Measurements from ENCODE around the gene TMEM179B. TPM values are rescaled to one million over a fixed set of nuclear protein-coding genes. Genes with fewer than 3 reads are reported as not detected.
"Not testable (repeated sequence)": the region's sequence is repeated elsewhere in the genome, so short reads cannot be mapped to it uniquely, and the experiment has no call there.

Gene TMEM179B
- 60.9 TPM for polyA plus RNA-seq (2012; ENCODE audit: insufficient read depth, insufficient read length)

GRCh38 chr11:62787005-62787759 lies at the start of gene TMEM179B:
Gene TMEM179B, plus strand, starts transcription at chr11:62787402. Its CDS starts 30 bp downstream, at chr11:62787432.
- DNase-seq (ENCODE audit: low read depth, low spot score), result peak; percentile 97
- H3K4me3 ChIP-seq (ENCODE audit: low read length), result peak within 1 kb of the TSS; percentile 97

DNA sequence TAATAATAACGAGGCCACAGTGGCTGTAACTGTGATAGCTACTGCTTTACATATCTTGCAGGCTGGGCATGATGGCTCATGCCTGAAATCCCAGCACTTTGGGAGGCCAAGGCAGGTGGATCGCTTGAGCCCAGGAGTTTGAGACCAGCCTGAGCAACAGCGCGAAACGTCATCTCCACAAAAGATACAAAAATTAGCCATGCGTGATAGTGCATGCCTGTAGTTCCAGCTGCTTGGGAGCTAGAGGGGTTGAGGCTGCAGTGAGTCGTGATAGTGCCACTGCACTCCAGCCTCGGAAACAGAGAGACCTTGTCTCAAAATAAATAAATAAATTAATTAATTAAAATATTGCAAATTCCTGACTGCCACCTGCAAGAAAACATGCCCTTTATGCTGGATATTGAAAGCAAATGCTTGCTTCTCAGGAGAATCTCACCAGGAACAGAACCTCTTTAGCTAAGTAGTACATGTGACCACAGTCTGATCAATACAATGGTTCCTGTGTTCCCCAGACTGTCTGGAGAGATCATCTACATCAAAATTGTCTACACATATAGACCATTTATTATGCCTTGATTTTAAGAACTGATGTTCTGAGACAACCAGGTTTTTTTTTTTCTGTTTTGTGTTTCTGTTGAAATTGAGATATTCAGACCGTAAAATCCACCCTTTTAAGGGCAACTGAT lies 39.6 kb upstream of the TMEM179B start:
- no peak overlapping the region for H3K4me3 ChIP-seq (ENCODE audit: low read length)
- DNase-seq (ENCODE audit: low read depth, low spot score), result no peak

DNA sequence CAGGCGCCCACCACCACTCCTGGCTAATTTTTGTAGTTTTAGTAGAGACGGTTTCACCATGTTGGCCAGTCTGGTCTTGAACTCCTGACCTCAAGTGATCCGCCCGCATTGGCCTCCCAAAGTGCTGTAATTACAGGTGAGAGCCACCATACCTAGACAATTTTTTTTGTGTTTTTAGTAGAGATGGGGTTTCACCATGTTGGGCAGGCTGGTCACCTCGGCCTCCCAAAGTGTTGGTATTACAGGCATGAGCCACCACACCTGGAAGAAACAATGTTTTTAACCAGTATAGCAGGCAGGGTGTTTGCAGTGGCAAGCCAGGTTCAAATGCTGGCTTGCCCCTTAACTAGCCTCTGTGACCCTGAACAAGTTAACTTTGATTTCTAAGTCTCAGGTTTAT lies 37.3 kb upstream of the TMEM179B start:
- not testable (repeated sequence) for H3K4me3 ChIP-seq (ENCODE audit: low read length)

DNA sequence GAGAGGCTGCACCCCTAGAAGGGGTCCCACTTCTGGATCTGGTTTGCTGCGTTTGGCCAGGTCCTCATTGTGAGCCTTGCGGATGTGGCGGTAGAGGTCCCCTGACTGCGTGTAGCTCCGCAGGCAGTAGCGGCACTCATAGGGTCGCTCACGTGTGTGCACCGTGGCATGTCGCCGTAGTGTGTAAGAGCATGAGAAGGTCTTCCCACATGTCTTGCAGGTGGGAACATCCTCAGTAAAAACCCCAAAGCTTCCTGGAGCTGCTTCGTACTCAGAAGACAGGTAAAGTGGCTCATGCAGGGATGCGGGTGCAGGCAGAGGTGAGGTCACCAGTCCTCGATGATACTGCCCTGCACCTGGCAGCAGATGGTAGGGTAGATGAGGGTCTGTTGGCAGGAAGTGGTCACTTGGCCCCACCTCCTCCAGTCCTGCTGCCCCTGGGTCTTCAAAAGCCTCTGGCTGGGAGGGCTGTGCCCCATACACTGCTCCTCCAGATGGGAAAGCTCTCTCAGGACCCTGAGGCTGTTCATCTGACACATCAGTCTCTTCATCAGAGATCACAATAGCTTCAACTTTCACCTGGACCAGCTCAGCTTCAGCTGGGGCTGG lies 34.9 kb upstream of the TMEM179B start:
- H3K4me3 ChIP-seq (ENCODE audit: low read length), result no peak overlapping the region
- no peak for DNase-seq (ENCODE audit: low read depth, low spot score)

More for the DNA sequence above, 37.3 kb upstream of the TMEM179B start:
- DNase-seq (ENCODE audit: low read depth, low spot score), result not testable (repeated sequence)

DNA sequence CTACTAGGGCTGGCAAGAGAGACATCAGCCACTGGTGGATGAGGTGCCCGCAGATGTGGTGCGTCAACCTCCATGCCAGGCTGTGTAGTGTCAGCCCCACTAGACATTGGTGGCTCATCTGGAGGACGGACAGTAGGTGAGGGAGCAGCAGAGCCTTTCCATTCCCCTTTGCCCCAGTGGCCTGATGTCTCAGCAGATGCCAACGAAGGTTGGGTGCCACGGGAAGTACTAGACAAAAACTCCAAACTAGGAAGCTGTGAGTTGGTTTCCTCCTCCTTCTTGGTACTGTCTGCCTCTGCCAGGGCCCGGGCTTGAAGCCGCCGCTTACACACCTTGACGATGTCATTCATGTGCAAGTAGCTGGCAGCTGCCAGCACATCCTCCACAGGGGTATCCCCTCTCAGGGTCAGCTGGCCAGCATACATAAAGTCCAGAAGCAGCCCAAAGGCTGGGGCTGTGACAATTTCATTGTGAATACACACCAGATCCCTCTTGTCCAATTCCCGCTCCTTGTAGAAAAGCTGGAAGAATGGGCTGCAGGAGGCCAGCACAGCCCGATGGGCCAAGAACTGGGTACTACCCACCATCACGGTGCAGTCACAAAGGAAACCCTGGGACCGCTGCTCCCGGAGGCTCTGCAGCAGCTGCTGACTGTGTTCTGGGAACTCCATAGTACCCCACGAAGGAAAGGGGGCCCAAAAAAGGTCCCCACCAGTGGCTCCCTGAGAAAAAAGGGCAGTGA lies 34.0 kb upstream of the TMEM179B start:
- H3K4me3 ChIP-seq (ENCODE audit: low read length), result peak overlapping the region; percentile 88
- DNase-seq (ENCODE audit: low read depth, low spot score), result no peak

GRCh38 chr11:62753736-62754603 lies 33.2 kb upstream of the TMEM179B start, which contains the start of gene ZBTB3:
Gene ZBTB3, minus strand, starts transcription at chr11:62754160. Its CDS starts 496 bp downstream, at chr11:62753664.
- DNase-seq (ENCODE audit: low read depth, low spot score), result peak; percentile 100
- peak within 1 kb of the TSS; percentile 88 for H3K4me3 ChIP-seq (ENCODE audit: low read length)

GRCh38 chr11:62755086-62755615 lies 32.1 kb upstream of the TMEM179B start:
- no peak overlapping the region for H3K4me3 ChIP-seq (ENCODE audit: low read length)
- no peak for DNase-seq (ENCODE audit: low read depth, low spot score)

- DNase-seq (ENCODE audit: low read depth, low spot score), result no peak
- no peak overlapping the region for H3K4me3 ChIP-seq (ENCODE audit: low read length)
These were observed 29.1 kb upstream of the TMEM179B start for GRCh38 chr11:62757846-62758788.

- H3K4me3 ChIP-seq (ENCODE audit: low read length), result peak overlapping the region; percentile 47
- not testable (repeated sequence) for DNase-seq (ENCODE audit: low read depth, low spot score)
These were observed 26.4 kb upstream of the TMEM179B start for GRCh38 chr11:62760867-62761227.

DNA sequence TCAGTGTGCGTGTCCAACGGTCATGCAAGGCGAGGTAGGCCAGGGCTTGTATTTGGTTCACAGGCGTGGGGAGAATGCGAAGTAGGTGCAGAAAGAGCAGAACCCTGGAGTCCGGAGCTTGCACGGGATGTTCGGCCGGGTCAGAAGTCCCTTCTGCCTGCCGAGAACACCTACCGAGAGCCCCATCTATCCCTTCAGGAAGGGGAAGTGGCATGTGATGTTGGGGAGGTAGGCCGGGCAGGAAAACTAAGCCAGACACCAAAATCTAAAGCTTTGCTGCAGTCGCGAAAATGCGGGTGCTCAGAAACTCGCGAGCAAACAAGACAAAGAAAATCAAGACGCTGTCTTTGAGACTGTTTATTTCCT lies 16.4 kb upstream of the TMEM179B start:
- H3K4me3 ChIP-seq (ENCODE audit: low read length), result peak overlapping the region; percentile 72
- no peak for DNase-seq (ENCODE audit: low read depth, low spot score)

- peak; percentile 93 for DNase-seq (ENCODE audit: low read depth, low spot score)
- peak within 1 kb of the TSS; percentile 72 for H3K4me3 ChIP-seq (ENCODE audit: low read length)
These were observed 15.8 kb upstream of the TMEM179B start, which contains the start of gene TAF6L for GRCh38 chr11:62771144-62772021. Gene TAF6L, plus strand, starts transcription at chr11:62771396. Its CDS starts 4,388 bp downstream, at chr11:62775784.

DNA sequence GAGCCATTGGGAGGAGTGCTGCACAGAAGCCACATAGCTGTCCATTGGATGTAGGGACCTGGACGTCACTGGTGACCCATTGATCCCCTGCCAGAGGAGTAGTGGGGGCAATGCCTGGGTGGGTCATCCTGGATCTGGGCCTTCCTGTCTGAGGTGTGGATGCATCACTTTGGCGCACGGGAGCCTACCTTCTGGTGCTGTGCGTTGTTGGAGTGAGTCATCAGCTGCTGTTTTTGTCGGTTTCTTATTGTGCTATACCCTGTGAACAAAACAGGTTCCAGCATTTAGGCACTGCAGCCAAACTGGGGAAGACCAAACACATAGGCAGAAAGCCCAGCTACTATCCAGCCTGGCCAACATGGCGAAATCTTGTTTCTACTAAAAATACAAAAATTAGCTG lies 12.8 kb upstream of the TMEM179B start:
- no peak overlapping the region for H3K4me3 ChIP-seq (ENCODE audit: low read length)
- no peak for DNase-seq (ENCODE audit: low read depth, low spot score)

DNA sequence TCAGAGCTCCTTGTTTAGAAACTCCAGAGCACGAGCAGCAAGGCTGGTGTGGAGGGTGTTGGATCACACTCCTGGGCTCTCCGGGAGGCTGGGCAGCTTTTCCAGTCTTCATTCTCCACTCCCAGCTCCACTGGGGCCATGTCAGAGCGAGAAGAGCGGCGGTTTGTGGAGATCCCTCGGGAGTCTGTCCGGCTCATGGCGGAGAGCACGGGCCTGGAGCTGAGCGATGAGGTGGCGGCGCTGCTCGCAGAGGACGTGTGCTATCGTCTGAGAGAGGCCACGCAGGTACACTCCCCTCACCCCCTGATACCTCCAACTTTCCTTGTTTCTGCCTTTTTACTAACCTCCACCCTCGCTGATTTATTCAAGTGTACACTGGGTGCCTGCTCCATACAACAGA lies 11.6 kb upstream of the TMEM179B start:
- DNase-seq (ENCODE audit: low read depth, low spot score), result no peak
- H3K4me3 ChIP-seq (ENCODE audit: low read length), result no peak overlapping the region

DNA sequence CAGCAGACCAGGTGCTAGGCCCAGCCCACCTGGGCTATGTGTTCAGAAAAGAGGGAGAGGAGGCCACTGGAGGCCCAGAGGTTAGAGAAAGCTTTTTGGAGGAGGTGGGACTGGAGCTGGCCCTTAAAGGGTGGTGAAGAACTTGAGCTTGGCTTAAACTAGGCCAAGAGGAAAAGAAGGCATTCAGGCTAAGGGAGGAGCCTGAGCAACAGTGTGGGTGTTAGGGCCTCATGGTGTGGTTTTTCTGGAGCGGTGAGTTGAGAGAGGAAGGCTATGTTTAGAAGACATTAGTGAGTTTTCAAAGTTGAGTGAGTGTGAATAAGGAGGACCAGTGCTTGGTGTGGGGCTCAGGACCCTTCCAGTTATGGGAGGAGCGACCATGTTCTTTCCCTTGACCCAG lies 9.8 kb upstream of the TMEM179B start:
- H3K4me3 ChIP-seq (ENCODE audit: low read length), result no peak overlapping the region
- no peak for DNase-seq (ENCODE audit: low read depth, low spot score)

- DNase-seq (ENCODE audit: low read depth, low spot score), result no peak
- H3K4me3 ChIP-seq (ENCODE audit: low read length), result no peak overlapping the region
These were observed 8.8 kb upstream of the TMEM179B start for GRCh38 chr11:62778441-62778840.

- H3K4me3 ChIP-seq (ENCODE audit: low read length), result no peak overlapping the region
- DNase-seq (ENCODE audit: low read depth, low spot score), result no peak
These were observed 4.4 kb upstream of the TMEM179B start for GRCh38 chr11:62782753-62783152.

Data from Jurkat, Clone E6-1 (cell line).